Astrocyte (in vitro differentiated cells and primary cell): Measurements from ENCODE around the gene NEU1.

ENCODE experiments used
- EZH2 ChIP-seq: IDR thresholded peaks from 2 replicates; pipeline ENCODE4 v1.6.1; 2012; ENCODE audit warnings: mild to moderate bottlenecking, low read length, inconsistent platforms; ENCODE audit not compliant: insufficient read depth
- TF ChIP-seq, protein P1 (sequence below): IDR thresholded peaks from 2 replicates; pipeline ENCODE4 v1.5.1; 2011; ENCODE audit warnings: low read depth, mild to moderate bottlenecking, inconsistent platforms, low read length, moderate library complexity; ENCODE audit not compliant: insufficient read depth

DNA sequence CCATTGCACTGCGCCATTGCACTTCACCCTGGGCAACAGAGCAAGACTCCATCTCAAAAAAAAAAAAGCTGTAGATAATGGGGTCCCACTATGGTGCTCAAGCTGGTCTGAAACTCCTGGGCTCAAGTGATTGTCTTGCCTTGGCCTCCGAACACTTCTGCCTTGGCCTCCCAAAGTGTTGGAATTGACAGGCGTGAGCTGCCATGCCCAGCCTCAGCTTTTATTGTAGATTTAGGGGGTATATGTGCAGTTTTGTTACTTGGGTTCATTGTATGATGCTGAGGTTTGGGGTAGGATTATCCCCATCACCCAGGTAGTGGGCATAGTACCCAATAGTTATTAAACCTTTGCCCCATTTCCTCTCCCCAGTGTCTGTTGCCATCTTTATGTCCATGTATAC is 23.7 kb downstream of the NEU1 start:
- TF ChIP-seq, protein P1, sequence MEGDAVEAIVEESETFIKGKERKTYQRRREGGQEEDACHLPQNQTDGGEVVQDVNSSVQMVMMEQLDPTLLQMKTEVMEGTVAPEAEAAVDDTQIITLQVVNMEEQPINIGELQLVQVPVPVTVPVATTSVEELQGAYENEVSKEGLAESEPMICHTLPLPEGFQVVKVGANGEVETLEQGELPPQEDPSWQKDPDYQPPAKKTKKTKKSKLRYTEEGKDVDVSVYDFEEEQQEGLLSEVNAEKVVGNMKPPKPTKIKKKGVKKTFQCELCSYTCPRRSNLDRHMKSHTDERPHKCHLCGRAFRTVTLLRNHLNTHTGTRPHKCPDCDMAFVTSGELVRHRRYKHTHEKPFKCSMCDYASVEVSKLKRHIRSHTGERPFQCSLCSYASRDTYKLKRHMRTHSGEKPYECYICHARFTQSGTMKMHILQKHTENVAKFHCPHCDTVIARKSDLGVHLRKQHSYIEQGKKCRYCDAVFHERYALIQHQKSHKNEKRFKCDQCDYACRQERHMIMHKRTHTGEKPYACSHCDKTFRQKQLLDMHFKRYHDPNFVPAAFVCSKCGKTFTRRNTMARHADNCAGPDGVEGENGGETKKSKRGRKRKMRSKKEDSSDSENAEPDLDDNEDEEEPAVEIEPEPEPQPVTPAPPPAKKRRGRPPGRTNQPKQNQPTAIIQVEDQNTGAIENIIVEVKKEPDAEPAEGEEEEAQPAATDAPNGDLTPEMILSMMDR, result no peak
- no peak for TF ChIP-seq EZH2
